ENCODE results near the gene KIAA1614. TPM values are rescaled to one million over a fixed set of nuclear protein-coding genes. Genes with fewer than 3 reads are reported as not detected.

The KIAA1614 gene
- total and polyA plus RNA-seq, 3 donors from 2014 or later: 3.7 to 4.0 (median 3.7) TPM

- intact Hi-C loops (cut with DNase I; ENCODE audit: low total_unique reads): no loop called here
- DNase-seq: no peak
- WGBS, 2 donors: 57 to 76% methylated on average over 5 of the region's 5 CpGs
- Histone ChIP-seq H3K27me3 (no peaks in the 10 kb centered on the region), H3K36me3 (ENCODE audit: low read depth, missing control alignments) (no peaks in the 10 kb centered on the region), H3K4me3 (no peak overlapping the region), H3K4me1 (no peaks in the 10 kb centered on the region), H3K27ac (no peak overlapping the region), H3K9me3 (no peaks in the 10 kb centered on the region)
- TF ChIP-seq POLR2A (IDR thresholded peaks at IDR 0.05): no peak
- no peak for TF ChIP-seq CTCF (IDR thresholded peaks at IDR 0.05)
Observed at GRCh38 chr1:180892272-180892671, 20.4 kb upstream of the KIAA1614 start.

- no peak for TF ChIP-seq CTCF (IDR thresholded peaks at IDR 0.05)
- TF ChIP-seq POLR2A (IDR thresholded peaks at IDR 0.05): no peak
- Histone ChIP-seq H3K9me3 (no peaks in the 10 kb centered on the region), H3K36me3 (ENCODE audit: low read depth, missing control alignments) (no peaks in the 10 kb centered on the region), H3K4me1 (no peaks in the 10 kb centered on the region), H3K27me3 (no peaks in the 10 kb centered on the region), H3K27ac (no peak overlapping the region), H3K4me3 (no peak overlapping the region)
- no peak for DNase-seq
- intact Hi-C loops (cut with DNase I; ENCODE audit: low total_unique reads): no loop called here
- 76 to 88% methylated on average over 2 of the region's 2 CpGs for WGBS, 2 donors
Observed at GRCh38 chr1:180892675-180893074, 20.0 kb upstream of the KIAA1614 start.

- intact Hi-C loops (cut with DNase I; ENCODE audit: low total_unique reads): no loop called here
- no peaks in the 10 kb centered on the region for H3K9me3 ChIP-seq
- 73 to 88% methylated on average over 3 of the region's 3 CpGs for WGBS, 2 donors
Observed at GRCh38 chr1:180893614-180894013, 19.1 kb upstream of the KIAA1614 start.

GRCh38 chr1:180896161-180896560 lies 16.5 kb upstream of the KIAA1614 start:
- TF ChIP-seq POLR2A (IDR thresholded peaks at IDR 0.05): no peak
- no peak for TF ChIP-seq CTCF (IDR thresholded peaks at IDR 0.05)
- WGBS, 2 donors: 88 to 92% methylated on average over 3 of the region's 3 CpGs

More at GRCh38 chr1:180893614-180894013, 19.1 kb upstream of the KIAA1614 start:
- no peak for DNase-seq
- no peak for TF ChIP-seq CTCF (IDR thresholded peaks at IDR 0.05)
- TF ChIP-seq POLR2A (IDR thresholded peaks at IDR 0.05): no peak
- H3K4me1 ChIP-seq: no peaks in the 10 kb centered on the region
- H3K27me3 ChIP-seq: no peaks in the 10 kb centered on the region
- H3K27ac ChIP-seq: no peak overlapping the region
- no peaks in the 10 kb centered on the region for H3K36me3 ChIP-seq (ENCODE audit: low read depth, missing control alignments)
- no peak overlapping the region for H3K4me3 ChIP-seq

GRCh38 chr1:180898441-180899219 lies 14.1 kb upstream of the KIAA1614 start:
- DNase-seq: no peak
- H3K9me3 ChIP-seq: no peaks in the 10 kb centered on the region

More at GRCh38 chr1:180896161-180896560, 16.5 kb upstream of the KIAA1614 start:
- Histone ChIP-seq H3K27me3 (no peaks in the 10 kb centered on the region), H3K4me3 (no peak overlapping the region), H3K27ac (no peak overlapping the region), H3K36me3 (ENCODE audit: low read depth, missing control alignments) (no peaks in the 10 kb centered on the region), H3K4me1 (no peaks in the 10 kb centered on the region), H3K9me3 (no peaks in the 10 kb centered on the region)
- intact Hi-C loops (cut with DNase I; ENCODE audit: low total_unique reads): no loop called here
- DNase-seq: no peak

More at GRCh38 chr1:180898441-180899219, 14.1 kb upstream of the KIAA1614 start:
- intact Hi-C loops (cut with DNase I; ENCODE audit: low total_unique reads): no loop called here
- H3K4me3 ChIP-seq: no peak overlapping the region
- no peak for TF ChIP-seq CTCF (IDR thresholded peaks at IDR 0.05)
- no peak for TF ChIP-seq POLR2A (IDR thresholded peaks at IDR 0.05)
- no peaks in the 10 kb centered on the region for H3K36me3 ChIP-seq (ENCODE audit: low read depth, missing control alignments)
- H3K4me1 ChIP-seq: no peaks in the 10 kb centered on the region
- H3K27me3 ChIP-seq: no peaks in the 10 kb centered on the region
- no peak overlapping the region for H3K27ac ChIP-seq
- WGBS, 2 donors: 33 to 53% methylated on average over 4 to 5 of the region's 5 CpGs
